Endothelial cell of umbilical vein (primary cell): ENCODE data around the gene FAAP100. TPM values are rescaled to one million over a fixed set of nuclear protein-coding genes. Genes with fewer than 3 reads are reported as not detected.

Experiments used
- BruUV-seq: library from RNA; stranded (reverse); fragments of 400-500 nt; replicated peaks from 2 replicates; lab custom pipeline; 2021; lab: Mats Ljungman, UMichigan
- CTCF ChIA-PET: fragments of 300-600, 350-600 bp; sonication (Branson Sonifier 250); formaldehyde crosslinking; loops from one replicate; lab custom pipeline; 2021; ENCODE audit warnings: antibody characterized with exemption, inconsistent platforms; lab: Charles Lee
- POLR2A ChIA-PET: fragments of 300-600, 350-600 bp; sonication (Branson Sonifier 250); formaldehyde crosslinking; loops from one replicate; lab custom pipeline; 2021; ENCODE audit warnings: antibody characterized with exemption, inconsistent platforms; lab: Charles Lee
- DNase-seq: peaks from one replicate; pipeline ENCODE4 v3.0.0-alpha.2; 2011; ENCODE audit warnings: low read depth, low spot score
- FAIRE-seq: peaks from 2 replicates; lab custom pipeline; 2011; peaks lifted over from hg19 to GRCh38; lab: Jason Lieb, UNC
- H2AFZ ChIP-seq: 2 replicates; pipeline ENCODE4 v1.6.0; 2012; ENCODE audit warnings: low read depth, low read length, control low read depth, inconsistent platforms
- H3K27ac ChIP-seq: 2 replicates; pipeline ENCODE4 v1.5.1; 2011; ENCODE audit warnings: low read depth, mild to moderate bottlenecking, control low read depth, low read length, moderate library complexity; ENCODE audit not compliant: insufficient read depth
- H3K27me3 ChIP-seq, 2 experiments: 2 replicates each; pipeline versions ENCODE4 v1.6.0 to v1.6.1; 2011; ENCODE audit warnings: low read length in 2 of 2, mixed read lengths in 1 of 2; ENCODE audit not compliant: control insufficient read depth in 2 of 2, insufficient read depth in 2 of 2
- H3K36me3 ChIP-seq, 2 experiments: 2 replicates in 1 of 2; 3 replicates in 1 of 2; pipeline ENCODE4 v1.5.1; 2011; ENCODE audit warnings: low read length in 2 of 2, mild to moderate bottlenecking in 1 of 2, moderate library complexity in 1 of 2; ENCODE audit not compliant: control insufficient read depth in 2 of 2, insufficient read depth in 2 of 2; ENCODE audit errors: extremely low read depth in 1 of 2
- H3K4me1 ChIP-seq: 3 replicates; pipeline ENCODE4 v1.5.1; 2011; ENCODE audit warnings: mild to moderate bottlenecking, low read length; ENCODE audit not compliant: control insufficient read depth, insufficient read depth; ENCODE audit errors: extremely low read depth
- H3K4me2 ChIP-seq: 2 replicates; pipeline ENCODE4 v1.6.1; 2011; ENCODE audit warnings: low read length, control low read depth, mixed read lengths; ENCODE audit not compliant: insufficient read depth
- H3K4me3 ChIP-seq, 3 experiments: fragments of 200-600 bp in 1 of 3; sonication (generic), shearing (Covaris generic) in 1 of 3; replicated peaks in 1 of 3; 2 replicates each; pipeline ENCODE4 v1.5.1; 2011 to 2016; ENCODE audit warnings: control low read depth in 3 of 3, low read length in 3 of 3, mild to moderate bottlenecking in 2 of 3, inconsistent platforms in 1 of 3, low read depth in 1 of 3, moderate library complexity in 1 of 3; ENCODE audit not compliant: insufficient read depth in 1 of 3
- H3K79me2 ChIP-seq: 2 replicates; pipeline ENCODE4 v1.6.0; 2012; ENCODE audit warnings: low read length, inconsistent platforms; ENCODE audit not compliant: control insufficient read depth, insufficient read depth
- H3K9ac ChIP-seq: replicated peaks from 2 replicates; pipeline ENCODE3; 2011; ENCODE audit warnings: low read length, control low read depth; ENCODE audit not compliant: insufficient read depth; ENCODE audit errors: extremely low read depth
- H3K9me1 ChIP-seq: replicated peaks from 3 replicates; pipeline ENCODE4 v1.6.0; 2011; ENCODE audit warnings: mild to moderate bottlenecking, low read length; ENCODE audit not compliant: control insufficient read depth, insufficient read depth; ENCODE audit errors: extremely low read depth
- H3K9me3 ChIP-seq: replicated peaks from 2 replicates; pipeline ENCODE4 v1.5.1; 2012; ENCODE audit warnings: low read length, inconsistent platforms; ENCODE audit not compliant: control insufficient read depth, insufficient read depth
- H4K20me1 ChIP-seq: replicated peaks from 2 replicates; pipeline ENCODE3; 2011; ENCODE audit warnings: mild to moderate bottlenecking, low read length; ENCODE audit not compliant: control insufficient read depth, insufficient read depth; ENCODE audit errors: extremely low read depth
- CTCF ChIP-seq, 2 donors: IDR thresholded peaks; 1 replicate in 1 of 2; 2 replicates in 1 of 2; pipeline ENCODE4 v1.5.1; 2011; ENCODE audit warnings: low read length in 2 of 2, mild to moderate bottlenecking in 2 of 2, moderate library complexity in 2 of 2, control low read depth in 1 of 2, inconsistent platforms in 1 of 2, low read depth in 1 of 2; ENCODE audit not compliant: insufficient read depth in 1 of 2; ENCODE audit errors: extremely low read depth in 1 of 2
- EZH2 ChIP-seq: IDR thresholded peaks from 2 replicates; pipeline ENCODE4 v1.6.1; 2012; ENCODE audit warnings: borderline replicate concordance, low read depth, mild to moderate bottlenecking, moderate library complexity, low read length, inconsistent platforms; ENCODE audit not compliant: severe bottlenecking
- FOS ChIP-seq: IDR thresholded peaks from 2 replicates; pipeline ENCODE4 v1.6.1; 2011; ENCODE audit warnings: mild to moderate bottlenecking, low read length, moderate library complexity, borderline replicate concordance; ENCODE audit not compliant: insufficient read depth
- GATA2 ChIP-seq: IDR thresholded peaks from 2 replicates; pipeline ENCODE4 v1.7.0; 2011; ENCODE audit warnings: low read depth, mild to moderate bottlenecking, moderate library complexity, mixed read lengths, low read length; ENCODE audit not compliant: insufficient read length, insufficient read depth
- JUN ChIP-seq: IDR thresholded peaks from 2 replicates; pipeline ENCODE4 v1.6.1; 2011; ENCODE audit warnings: borderline replicate concordance, low read depth; ENCODE audit not compliant: insufficient read length, insufficient read depth
- MAX ChIP-seq: IDR thresholded peaks from 2 replicates; pipeline ENCODE4 v1.6.1; 2011; ENCODE audit not compliant: insufficient read depth, insufficient read length
- MYC ChIP-seq: IDR thresholded peaks from one replicate; pipeline ENCODE4 v1.6.1; 2011; ENCODE audit warnings: mild to moderate bottlenecking, low read depth, low read length
- POLR2A ChIP-seq: IDR thresholded peaks from 2 replicates; pipeline ENCODE4 v1.6.1; 2012; ENCODE audit warnings: low read depth, mild to moderate bottlenecking, control low read depth, low read length
- POLR2AphosphoS5 ChIP-seq: IDR thresholded peaks from 2 replicates; pipeline ENCODE4 v1.6.1; 2012; ENCODE audit warnings: low read depth, mild to moderate bottlenecking, control low read depth, low read length, moderate library complexity; ENCODE audit not compliant: insufficient read depth
- dilution Hi-C: fragments of 300-500 bp; cut with MboI; formaldehyde crosslinking; loops from one replicate; pipeline ENCODE4 v1.15.0; 2019; ENCODE audit warnings: low sequenced_read_pairs; ENCODE audit not compliant: extremely low pct_ligation_motif_present
- intact Hi-C: fragments of 100-400 bp; cut with micrococcal nuclease; formaldehyde crosslinking; loops from one replicate; pipeline ENCODE4 v1.10.0; 2022
- polyA plus RNA-seq, 4 experiments: library from polyadenylated mRNA; depleted of rRNA in 3 of 4; stranded (reverse) in 3 of 4; unstranded in 1 of 4; fragments of >200 nt; gene quantifications; 2 replicates each; pipeline versions ENCODE4 v1.2.1 to v1.2.3, GENCODE V29; 2011 to 2012; ENCODE audit warnings: missing spikeins in 1 of 4
- total RNA-seq: library from RNA; stranded (reverse); gene quantifications from 2 replicates; pipeline ENCODE4 v1.2.3, GENCODE V29; 2021

FAAP100 gene
- total and polyA plus RNA-seq, 2 donors (not counting 3 experiments of a cell fraction or from before 2014, with no cell fraction given) = 35.4 to 54.3 TPM

GRCh38 chr17:81557276-81558114 lies 5.3 kb upstream of the FAAP100 start:
- no peaks in the 10 kb centered on the region for H4K20me1 ChIP-seq
- no peaks in the 10 kb centered on the region for H3K9me3 ChIP-seq
- no peaks in the 10 kb centered on the region for H3K9me1 ChIP-seq
- H3K36me3 ChIP-seq = peaks cover 0 to 33% of the 10 kb centered on the region in 2 experiments
- no peaks in the 10 kb centered on the region for H3K79me2 ChIP-seq
- no peak overlapping the region for H2AFZ ChIP-seq
- CTCF ChIA-PET = interaction anchor here (1.0 to 1.7 kb wide), 6 partner anchors 9 to 44 kb away, joined by 3 to 9 read pairs (median 4); no protein-coding TSS in a partner anchor
- no peak overlapping the region for H3K4me3 ChIP-seq
- no peaks in the 10 kb centered on the region for H3K27me3 ChIP-seq
- DNase-seq (no peak), FAIRE-seq (no peak)
- POLR2A ChIA-PET = interaction anchor here (0.9 kb wide), 1 partner anchor 9 kb away, joined by 3 read pairs; no protein-coding TSS in a partner anchor
- no TSS peak for BruUV-seq
- no peak overlapping the region for H3K4me2 ChIP-seq
- H3K9ac ChIP-seq = no peak overlapping the region
- H3K4me1 ChIP-seq = peaks cover 50% of the 10 kb centered on the region
- TF ChIP-seq POLR2AphosphoS5 = no peak
- TF ChIP-seq EZH2 = no peak
- TF ChIP-seq POLR2A = peak; percentile 3
- dilution Hi-C loops (no loop called here), intact Hi-C loops (loop anchor here (1.0 kb wide), 1 partner anchor 9 kb away; no protein-coding TSS in a partner anchor)
- H3K27ac ChIP-seq = peak overlapping the region; percentile 22

GRCh38 chr17:81556863-81557262 lies 4.7 kb upstream of the FAAP100 start:
- H3K4me3 ChIP-seq = no peak overlapping the region
- peaks cover under 1% of the 10 kb centered on the region for H3K79me2 ChIP-seq
- POLR2A ChIA-PET = no interaction called here
- no peak for DNase-seq
- H4K20me1 ChIP-seq = no peaks in the 10 kb centered on the region
- H3K4me1 ChIP-seq = peaks cover 50% of the 10 kb centered on the region
- TF ChIP-seq MYC = no peak
- no peak for TF ChIP-seq EZH2
- TF ChIP-seq JUN = no peak
- no peak for TF ChIP-seq GATA2
- no peak for TF ChIP-seq MAX
- TF ChIP-seq POLR2AphosphoS5 = no peak
- no peak for TF ChIP-seq CTCF (IDR thresholded peaks at IDR 0.05; ENCODE audit: extremely low read depth in 1 of 2, insufficient read depth in 1 of 2, low read depth in 1 of 2, low read length in 2 of 2)
- no peak for TF ChIP-seq FOS
- TF ChIP-seq POLR2A = no peak
- intact Hi-C loops (no loop called here), dilution Hi-C loops (no loop called here)
- no peak for FAIRE-seq
- peaks cover 0 to 33% of the 10 kb centered on the region in 2 experiments for H3K36me3 ChIP-seq
- no peak overlapping the region for H2AFZ ChIP-seq
- CTCF ChIA-PET = interaction anchor here (1.0 to 1.7 kb wide), 5 partner anchors 10 to 45 kb away, joined by 3 to 9 read pairs (median 4); no protein-coding TSS in a partner anchor
- BruUV-seq = TSS peak; percentile 25
- H3K9me1 ChIP-seq = no peaks in the 10 kb centered on the region
- no peak overlapping the region for H3K4me2 ChIP-seq
- H3K27ac ChIP-seq = peak overlapping the region; percentile 16
- H3K9me3 ChIP-seq = no peaks in the 10 kb centered on the region
- H3K27me3 ChIP-seq = no peaks in the 10 kb centered on the region
- H3K9ac ChIP-seq = no peak overlapping the region
